Kasumi-1 (cell line): ENCODE results near the gene SPINK8.
"Not testable (repeated sequence)": the region's sequence is repeated elsewhere in the genome, so short reads cannot be mapped to it uniquely, and the experiment has no call there.

ENCODE experiments used
- DNase-seq, 2 experiments: peaks; one replicate each; lab custom pipeline; 2025; lab: John Stamatoyannopoulos, UW

The SPINK8 gene

GRCh38 chr3:48331706-48332435, 1.6 kb downstream of the SPINK8 start:
- not testable (repeated sequence) for DNase-seq

GRCh38 chr3:48320996-48321395, 12.5 kb downstream of the SPINK8 start:
- no peak for DNase-seq

- no peak for DNase-seq
These were observed 14.6 kb downstream of the SPINK8 start for GRCh38 chr3:48318713-48319468.

GRCh38 chr3:48314542-48314941, 18.9 kb downstream of the SPINK8 start:
- no peak for DNase-seq

- peak in 1 of 2 experiments; percentile 64 for DNase-seq
These were observed 26.5 kb downstream of the SPINK8 start for GRCh38 chr3:48306860-48307530.

- DNase-seq: no peak
These were observed 27.2 kb downstream of the SPINK8 start for GRCh38 chr3:48306290-48306689.

- DNase-seq: no peak
These were observed 28.1 kb downstream of the SPINK8 start for GRCh38 chr3:48305396-48305795.

GRCh38 chr3:48303021-48303420, 30.4 kb downstream of the SPINK8 start:
- DNase-seq: no peak

- DNase-seq: peak in 1 of 2 experiments; percentile 37
These were observed 31.7 kb downstream of the SPINK8 start for GRCh38 chr3:48301800-48302166.

- peak; percentile 93 to 94 for DNase-seq
These were observed 32.3 kb downstream of the SPINK8 start, which contains the start of gene NME6 for GRCh38 chr3:48301020-48301799. TSS of gene NME6 (minus strand) at chr3:48301367.

- peak; percentile 61 to 62 for DNase-seq
These were observed 33.4 kb downstream of the SPINK8 start for GRCh38 chr3:48299746-48300712.

GRCh38 chr3:48297111-48297810, 36.2 kb downstream of the SPINK8 start:
- no peak for DNase-seq

GRCh38 chr3:48296699-48297098, 36.8 kb downstream of the SPINK8 start:
- no peak for DNase-seq

- no peak for DNase-seq
These were observed 38.7 kb downstream of the SPINK8 start for GRCh38 chr3:48294611-48295263.

GRCh38 chr3:48289659-48290058, 43.8 kb downstream of the SPINK8 start:
- DNase-seq: no peak

GRCh38 chr3:48287034-48287433, 46.4 kb downstream of the SPINK8 start:
- DNase-seq: no peak

GRCh38 chr3:48286308-48286707, 47.2 kb downstream of the SPINK8 start:
- DNase-seq: no peak

GRCh38 chr3:48285675-48286074, 47.8 kb downstream of the SPINK8 start:
- no peak for DNase-seq

GRCh38 chr3:48285132-48285531, 48.3 kb downstream of the SPINK8 start:
- no peak for DNase-seq

- no peak for DNase-seq
These were observed 52.6 kb downstream of the SPINK8 start for GRCh38 chr3:48280881-48281280.
